GM13976 (cell line): ENCODE data around the gene PAPSS2.

Source experiments
- DNase-seq: peaks from one replicate; pipeline ENCODE4 v3.0.0; 2012; ENCODE audit warnings: low spot score
- in situ Hi-C: fragments of 300-500 bp; cut with MboI; formaldehyde crosslinking; loops from one replicate; pipeline ENCODE4 v1.12.0; 2022; ENCODE audit warnings: low sequenced_read_pairs, mixed read lengths, inconsistent platforms; ENCODE audit not compliant: unreplicated experiment
- TF ChIP-seq, protein P1 (sequence below): IDR thresholded peaks from 2 replicates; pipeline ENCODE4 v1.5.1; 2012; ENCODE audit warnings: borderline replicate concordance, mild to moderate bottlenecking; ENCODE audit not compliant: insufficient read depth; ENCODE audit errors: extremely low read depth, missing control alignments, control extremely low read depth

Gene PAPSS2

DNA sequence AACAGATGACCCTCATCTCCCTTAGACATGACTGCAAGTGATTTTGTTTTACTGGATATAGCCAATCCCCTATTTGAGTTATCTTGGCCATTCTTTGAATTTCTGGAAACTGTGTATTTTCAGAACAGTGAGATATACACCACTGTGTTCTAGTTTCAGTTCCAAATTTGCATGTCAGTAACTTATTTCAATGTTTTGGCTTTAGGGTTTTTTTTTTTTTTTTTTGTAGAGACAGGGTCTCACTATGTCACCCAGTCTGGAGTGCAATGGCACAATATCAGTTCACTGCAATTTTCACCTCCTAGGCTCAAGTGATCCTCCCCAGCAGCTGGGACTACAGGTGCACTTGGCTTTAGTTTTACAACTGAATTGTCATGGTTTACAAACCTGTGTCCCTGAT, 91.1 kb downstream of the PAPSS2 start:
- TF ChIP-seq, protein P1, sequence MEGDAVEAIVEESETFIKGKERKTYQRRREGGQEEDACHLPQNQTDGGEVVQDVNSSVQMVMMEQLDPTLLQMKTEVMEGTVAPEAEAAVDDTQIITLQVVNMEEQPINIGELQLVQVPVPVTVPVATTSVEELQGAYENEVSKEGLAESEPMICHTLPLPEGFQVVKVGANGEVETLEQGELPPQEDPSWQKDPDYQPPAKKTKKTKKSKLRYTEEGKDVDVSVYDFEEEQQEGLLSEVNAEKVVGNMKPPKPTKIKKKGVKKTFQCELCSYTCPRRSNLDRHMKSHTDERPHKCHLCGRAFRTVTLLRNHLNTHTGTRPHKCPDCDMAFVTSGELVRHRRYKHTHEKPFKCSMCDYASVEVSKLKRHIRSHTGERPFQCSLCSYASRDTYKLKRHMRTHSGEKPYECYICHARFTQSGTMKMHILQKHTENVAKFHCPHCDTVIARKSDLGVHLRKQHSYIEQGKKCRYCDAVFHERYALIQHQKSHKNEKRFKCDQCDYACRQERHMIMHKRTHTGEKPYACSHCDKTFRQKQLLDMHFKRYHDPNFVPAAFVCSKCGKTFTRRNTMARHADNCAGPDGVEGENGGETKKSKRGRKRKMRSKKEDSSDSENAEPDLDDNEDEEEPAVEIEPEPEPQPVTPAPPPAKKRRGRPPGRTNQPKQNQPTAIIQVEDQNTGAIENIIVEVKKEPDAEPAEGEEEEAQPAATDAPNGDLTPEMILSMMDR = no peak
- in situ Hi-C loops = no loop called here
- no peak for DNase-seq

DNA sequence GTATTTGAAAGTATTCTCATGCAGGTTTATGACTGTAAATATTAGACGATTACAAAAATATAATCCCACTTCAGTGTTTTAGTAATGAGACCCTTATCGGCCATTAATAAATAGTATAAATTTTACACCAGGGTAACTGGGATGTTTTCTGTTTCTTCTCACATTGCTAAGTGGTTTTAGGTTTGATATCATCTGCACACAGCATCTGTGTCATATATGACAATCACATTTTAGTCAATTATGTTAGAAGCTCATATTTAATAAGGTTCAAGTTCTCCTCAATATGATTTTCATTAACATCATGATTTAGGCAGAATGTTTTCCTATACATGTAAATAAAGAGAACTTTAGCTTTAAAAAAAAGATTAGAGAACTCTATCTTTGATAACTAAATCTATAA, 91.6 kb downstream of the PAPSS2 start:
- DNase-seq = no peak
- in situ Hi-C loops = no loop called here
- TF ChIP-seq, protein P1 = no peak

DNA sequence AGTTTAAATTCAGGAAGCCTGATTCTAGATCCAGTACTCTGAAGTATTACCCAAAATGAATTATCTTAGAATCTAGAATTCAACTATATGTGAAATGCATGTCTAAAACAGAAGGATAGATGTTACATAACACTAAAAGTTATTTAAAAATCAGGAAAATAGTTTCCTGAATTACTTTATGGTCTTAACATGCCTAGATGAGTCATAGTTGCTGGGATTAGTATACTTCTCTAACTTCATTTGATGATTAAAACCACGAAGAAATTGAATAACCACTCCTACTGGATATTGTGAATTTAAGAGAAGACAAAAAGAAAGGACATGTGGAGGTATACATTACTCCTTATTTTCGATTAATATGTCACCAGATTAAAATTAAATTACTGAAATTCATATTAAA, 92.9 kb downstream of the PAPSS2 start:
- TF ChIP-seq, protein P1 = no peak
- in situ Hi-C loops = no loop called here
- DNase-seq = no peak

DNA sequence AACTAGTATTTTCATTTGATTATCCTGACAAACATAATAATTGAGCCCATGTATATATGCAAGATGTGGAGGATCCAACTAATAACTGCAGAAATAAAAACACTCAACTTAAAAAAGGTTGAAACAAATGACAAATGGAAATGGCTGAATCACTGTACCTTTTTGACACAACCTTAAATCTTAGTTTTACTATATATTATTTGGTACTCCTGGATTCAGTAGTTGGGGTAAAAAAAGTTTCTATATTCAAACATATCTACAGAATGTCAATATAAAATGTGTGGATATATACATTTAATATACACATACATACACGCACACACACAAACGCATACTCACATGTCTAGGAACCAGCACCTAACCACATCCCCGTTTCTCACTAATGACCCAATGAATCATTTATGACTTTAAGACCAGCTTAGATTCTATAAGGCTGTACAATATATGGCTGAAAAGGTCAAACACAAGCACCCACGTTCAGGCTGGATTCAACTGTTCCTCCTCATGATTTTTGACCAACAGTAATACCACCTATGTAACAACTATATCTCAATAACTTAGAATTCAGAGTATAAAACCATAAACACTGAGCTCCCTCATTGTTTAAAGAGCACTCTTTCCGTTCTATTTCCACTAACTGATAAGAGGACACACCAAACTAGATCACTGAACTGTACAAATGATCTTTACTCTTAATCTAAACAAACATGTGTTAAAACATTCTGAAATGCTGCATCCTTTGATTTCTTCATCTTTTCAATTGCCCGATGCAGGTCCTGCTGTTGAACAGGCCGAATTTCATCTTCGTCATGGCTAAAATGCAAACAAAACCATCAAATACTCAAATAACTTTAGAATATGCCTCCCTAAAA, 94.6 kb downstream of the PAPSS2 start:
- TF ChIP-seq, protein P1 = no peak
- no peak for DNase-seq
- in situ Hi-C loops = no loop called here

DNA sequence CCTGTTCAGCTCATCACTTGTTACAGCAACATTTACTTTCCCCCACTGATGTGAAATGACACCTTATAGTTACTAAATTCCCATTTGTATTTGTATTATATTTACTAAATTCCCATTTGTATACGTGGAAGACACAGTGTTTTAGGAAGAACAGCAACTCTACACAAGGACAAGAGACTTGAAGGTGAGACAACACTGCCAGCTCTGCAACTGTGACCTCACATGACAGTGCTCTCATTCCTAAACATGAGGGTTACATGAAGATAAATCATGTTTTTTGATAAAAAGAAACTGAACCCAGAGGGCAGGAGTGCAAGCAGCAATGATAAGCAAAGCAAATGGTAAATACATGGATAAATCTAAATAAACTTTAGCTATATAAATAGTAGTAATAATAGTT, 98.0 kb downstream of the PAPSS2 start:
- in situ Hi-C loops = no loop called here
- no peak for DNase-seq
- TF ChIP-seq, protein P1 = no peak

DNA sequence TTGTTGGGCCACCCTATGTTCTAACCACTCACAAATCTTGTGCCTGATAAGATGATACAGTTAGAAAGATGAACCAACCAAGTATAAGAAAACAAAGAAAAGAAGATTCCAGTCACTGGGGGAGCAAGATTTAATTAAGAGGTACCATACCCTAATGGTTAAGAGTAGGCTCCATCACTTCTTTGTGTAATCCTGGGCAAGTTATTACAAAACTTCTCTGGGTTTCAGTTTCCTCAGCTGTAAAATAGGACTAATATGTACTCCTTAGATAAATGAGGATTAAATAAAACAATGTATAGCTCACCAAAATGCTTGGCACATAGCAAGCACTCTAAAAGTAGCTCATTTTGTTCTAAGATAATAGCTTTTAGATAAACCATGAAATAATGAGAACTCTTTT, 99.9 kb downstream of the PAPSS2 start:
- TF ChIP-seq, protein P1 = no peak
- in situ Hi-C loops = no loop called here
- no peak for DNase-seq
